ENCODE results near the gene FSTL3.
"Not testable (repeated sequence)": the region's sequence is repeated elsewhere in the genome, so short reads cannot be mapped to it uniquely, and the experiment has no call there.

The FSTL3 gene

GRCh38 chr19:662207-662961 is 13.8 kb upstream of the FSTL3 start:
- H3K27me3 ChIP-seq (replicated peaks; ENCODE audit: control insufficient read depth, insufficient read depth, low read length) = no peaks in the 10 kb centered on the region
- no peak for TF ChIP-seq CTCF (IDR thresholded peaks at IDR 0.05; ENCODE audit: insufficient read depth, low read length, poor library complexity, severe bottlenecking)
- peak; percentile 61 for DNase-seq (ENCODE audit: extremely low read depth, insufficient read length)
- H3K36me3 ChIP-seq (ENCODE audit: control insufficient read depth, insufficient read depth, low read length) = peaks cover 10% of the 10 kb centered on the region
- peak overlapping the region; percentile 97 for H3K4me3 ChIP-seq (replicated peaks; ENCODE audit: low read depth, low read length)

GRCh38 chr19:662962-663681 is 13.1 kb upstream of the FSTL3 start, which contains the start of gene RNF126:
TSS of gene RNF126 (minus strand) at chr19:663214. CDS start at chr19:663121, 93 bp downstream.
- peak within 1 kb of the TSS; percentile 97 for H3K4me3 ChIP-seq (replicated peaks; ENCODE audit: low read depth, low read length)
- peak; percentile 96 for DNase-seq (ENCODE audit: extremely low read depth, insufficient read length)

GRCh38 chr19:663682-664117 is 12.5 kb upstream of the FSTL3 start:
- Histone ChIP-seq H3K4me3 (replicated peaks; ENCODE audit: low read depth, low read length) (peak overlapping the region; percentile 52), H3K36me3 (ENCODE audit: control insufficient read depth, insufficient read depth, low read length) (peaks cover 3% of the 10 kb centered on the region), H3K27me3 (replicated peaks; ENCODE audit: control insufficient read depth, insufficient read depth, low read length) (no peaks in the 10 kb centered on the region)
- TF ChIP-seq CTCF (IDR thresholded peaks at IDR 0.05; ENCODE audit: insufficient read depth, low read length, poor library complexity, severe bottlenecking) = no peak
- DNase-seq (ENCODE audit: extremely low read depth, insufficient read length) = no peak

More at GRCh38 chr19:662962-663681, 13.1 kb upstream of the FSTL3 start, which contains the start of gene RNF126:
- peaks cover 8% of the 10 kb centered on the region for H3K36me3 ChIP-seq (ENCODE audit: control insufficient read depth, insufficient read depth, low read length)
- H3K27me3 ChIP-seq (replicated peaks; ENCODE audit: control insufficient read depth, insufficient read depth, low read length) = no peaks in the 10 kb centered on the region
- TF ChIP-seq CTCF (IDR thresholded peaks at IDR 0.05; ENCODE audit: insufficient read depth, low read length, poor library complexity, severe bottlenecking) = no peak

- H3K4me3 ChIP-seq (replicated peaks; ENCODE audit: low read depth, low read length) = no peak overlapping the region
- DNase-seq (ENCODE audit: extremely low read depth, insufficient read length) = peak; percentile 81
- peak; percentile 96 for TF ChIP-seq CTCF (IDR thresholded peaks at IDR 0.05; ENCODE audit: insufficient read depth, low read length, poor library complexity, severe bottlenecking)
These were observed 11.2 kb upstream of the FSTL3 start for GRCh38 chr19:664913-665443.

GRCh38 chr19:666985-667573 is 9.1 kb upstream of the FSTL3 start:
- not testable (repeated sequence) for H3K27me3 ChIP-seq (replicated peaks; ENCODE audit: control insufficient read depth, insufficient read depth, low read length); H3K36me3 ChIP-seq (ENCODE audit: control insufficient read depth, insufficient read depth, low read length); H3K4me3 ChIP-seq (replicated peaks; ENCODE audit: low read depth, low read length)
- peak; percentile 3 for DNase-seq (ENCODE audit: extremely low read depth, insufficient read length)

More at GRCh38 chr19:664913-665443, 11.2 kb upstream of the FSTL3 start:
- Histone ChIP-seq H3K27me3 (replicated peaks; ENCODE audit: control insufficient read depth, insufficient read depth, low read length) (no peaks in the 10 kb centered on the region), H3K36me3 (ENCODE audit: control insufficient read depth, insufficient read depth, low read length) (no peaks in the 10 kb centered on the region)

- not testable (repeated sequence) for H3K36me3 ChIP-seq (ENCODE audit: control insufficient read depth, insufficient read depth, low read length); H3K4me3 ChIP-seq (replicated peaks; ENCODE audit: low read depth, low read length); H3K27me3 ChIP-seq (replicated peaks; ENCODE audit: control insufficient read depth, insufficient read depth, low read length); DNase-seq (ENCODE audit: extremely low read depth, insufficient read length)
These were observed 7.3 kb upstream of the FSTL3 start for GRCh38 chr19:668675-669434.

All from GM06990 (cell line).